NT2/D1 (cell line): ENCODE results near the gene DPP8.

Experiments used
- SUZ12 ChIP-seq: IDR thresholded peaks from 2 replicates; pipeline ENCODE4 v1.6.1; 2011; ENCODE audit not compliant: insufficient read length, insufficient read depth; ENCODE audit errors: extremely low read depth
- YY1 ChIP-seq: IDR thresholded peaks from 2 replicates; pipeline ENCODE4 v1.6.1; 2011; ENCODE audit not compliant: insufficient read length, insufficient read depth

GRCh38 chr15:65424683-65425082 lies 92.8 kb downstream of the DPP8 start:
- TF ChIP-seq YY1 (no peak), SUZ12 (no peak)
